Psoas muscle (tissue), 8 donors: Measurements from ENCODE around the gene ABHD16B. TPM values are rescaled to one million over a fixed set of nuclear protein-coding genes. Genes with fewer than 3 reads are reported as not detected.

Experiments
- ATAC-seq, 4 donors: fragments of 200-7000 bp; cut with Tn5 transposase; one replicate each; pipeline ENCODE4 v1.9.1; 2020; ENCODE audit warnings: moderate library complexity in 3 of 4, mild to moderate bottlenecking in 2 of 4
- DNase-seq, 2 donors: peaks; one replicate each; pipeline ENCODE4 v3.0.0-alpha.2; 2020
- H3K27ac ChIP-seq: fragments of 200-600 bp; one replicate; pipeline ENCODE4 v1.8.0; 2022
- H3K27me3 ChIP-seq, 3 donors: fragments of 200-600 bp in 1 of 3; one replicate each; pipeline versions ENCODE4 v1.6.1 to v1.8.0; 2013 to 2022; ENCODE audit warnings: low read length in 2 of 3, mild to moderate bottlenecking in 2 of 3, moderate library complexity in 1 of 3; ENCODE audit not compliant: insufficient read depth in 3 of 3
- H3K36me3 ChIP-seq, 2 donors: fragments of 200-600 bp in 1 of 2; one replicate each; pipeline versions ENCODE4 v1.6.1 to v1.8.0; 2013 to 2022; ENCODE audit warnings: low read depth in 1 of 2, mild to moderate bottlenecking in 1 of 2, moderate library complexity in 1 of 2; ENCODE audit not compliant: insufficient read depth in 1 of 2
- H3K4me1 ChIP-seq: fragments of 200-600 bp; one replicate; pipeline ENCODE4 v1.8.0; 2022
- H3K4me3 ChIP-seq: fragments of 200-600 bp; one replicate; pipeline ENCODE4 v1.8.0; 2022; ENCODE audit warnings: mild to moderate bottlenecking
- H3K9me3 ChIP-seq: fragments of 200-600 bp; one replicate; pipeline ENCODE4 v1.8.0; 2022
- CTCF ChIP-seq: fragments of 200-600 bp; IDR thresholded peaks from one replicate; pipeline ENCODE4 v1.8.0; 2022; ENCODE audit warnings: antibody characterized with exemption
- WGBS, 3 donors: extraction: QIAGEN DNeasy Blood & Tissue Kit; methylation state at CpG; one replicate each; pipeline versions ENCODE4 v1.1.6 to v1.1.7; 2013; 5-methylcytosine and 5-hydroxymethylcytosine counted together
- intact Hi-C, 2 donors: fragments of 100-400 bp; cut with DNase I; formaldehyde crosslinking; loops; one replicate each; pipeline versions ENCODE4 v1.11.0 to v1.14.2; 2022
- polyA plus RNA-seq, 3 donors: library from polyadenylated mRNA; stranded (reverse); fragments of 200-250 nt; gene quantifications; one replicate each; pipeline ENCODE4 v1.2.3, GENCODE V29; 2013
- total RNA-seq, 4 donors: library from RNA; stranded (reverse); fragmentation: NEBNext Ultra II Directional in 2 of 4; extraction: Animal tissue kit (Norgen Biotek cat#: 25700) in 2 of 4; gene quantifications; one replicate each; pipeline versions ENCODE4 v1.2.1 to v1.2.4, GENCODE V29; 2021 to 2023
- donor health status: healthy with polysubstance abuse.
- donor health status: DM: no; HTN: no; CAD: no; lungs with moderate emphysema.
- donor health status: Bipolar disorder and iron deficiency.
- donor health status: healthy.
- donor health status: DM: yes; HTN: yes; CAD: no.
- donor health status: DM: no; HTN: no; CAD: no.
- donor health status: DM: no; HTN: no; CAD: no.
- donor health status: DM: yes; HTN: yes; CAD: no.

The ABHD16B gene
- total and polyA plus RNA-seq, 7 donors, result 0.04 to 3.2 (median 0.34) TPM; not detected in 4

DNA sequence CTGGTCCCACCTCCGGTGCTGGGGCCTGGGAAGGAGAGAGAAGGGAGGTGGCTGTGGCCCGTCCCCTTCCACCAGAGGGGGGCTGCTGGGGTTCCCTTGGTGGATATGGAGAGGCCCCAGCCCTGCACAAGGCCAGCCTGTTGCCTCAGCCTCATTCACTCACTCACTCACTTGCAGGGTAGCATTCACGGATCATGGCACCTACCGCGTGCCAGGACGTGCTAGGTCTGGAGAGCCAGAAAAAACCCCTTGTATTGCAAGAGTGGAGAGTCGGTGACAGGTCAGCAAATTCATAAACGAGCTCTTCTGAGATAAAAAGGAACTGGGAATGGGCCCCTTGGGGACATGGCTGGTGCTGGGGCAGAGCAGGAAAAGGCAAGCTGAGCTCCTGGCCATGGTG, 23.8 kb upstream of the ABHD16B start:
- Histone ChIP-seq H3K4me1 (peaks cover 6% of the 10 kb centered on the region), H3K27me3 (peaks cover 0 to 6% (median 0%) of the 10 kb centered on the region in 3 donors), H3K9me3 (no peaks in the 10 kb centered on the region), H3K4me3 (no peak overlapping the region), H3K27ac (no peak overlapping the region), H3K36me3 (no peaks in the 10 kb centered on the region)
- DNase-seq (no peak), ATAC-seq (no peak)
- WGBS, 3 donors, result 61 to 64% (median 61%) methylated on average over 8 of the region's 8 CpGs
- TF ChIP-seq CTCF, result no peak
- intact Hi-C loops, result no loop called here

GRCh38 chr20:63839620-63840019, 21.7 kb upstream of the ABHD16B start:
- H3K4me3 ChIP-seq, result no peak overlapping the region
- intact Hi-C loops, result no loop called here
- no peaks in the 10 kb centered on the region for H3K36me3 ChIP-seq
- no peaks in the 10 kb centered on the region for H3K27me3 ChIP-seq
- no peak overlapping the region for H3K27ac ChIP-seq
- TF ChIP-seq CTCF, result no peak
- H3K4me1 ChIP-seq, result peaks cover 1% of the 10 kb centered on the region
- no peaks in the 10 kb centered on the region for H3K9me3 ChIP-seq
- ATAC-seq (no peak), DNase-seq (no peak)
- 81 to 87% (median 82%) methylated on average over 13 of the region's 13 CpGs for WGBS, 3 donors

DNA sequence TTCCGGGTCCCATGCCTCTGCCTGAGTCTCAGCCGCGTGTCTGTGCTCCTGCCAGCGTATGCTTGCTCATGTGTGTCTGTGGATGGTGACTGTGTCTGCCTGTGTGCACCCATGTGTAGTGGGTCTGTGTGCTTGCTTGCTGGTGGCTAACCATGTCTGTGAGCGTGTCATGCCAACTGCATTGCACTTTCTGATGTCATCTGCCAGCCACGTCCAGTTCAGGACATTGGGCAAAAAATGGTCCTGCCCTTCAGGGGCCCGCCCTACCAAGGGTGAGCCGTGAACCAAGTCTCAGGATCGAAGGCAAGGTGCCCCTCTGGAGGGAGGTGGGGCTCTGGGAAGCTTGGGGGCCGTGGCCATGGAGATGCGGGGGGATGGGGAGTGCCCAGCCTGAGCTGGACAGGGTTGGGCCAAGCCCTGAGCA, 20.9 kb upstream of the ABHD16B start:
- no peak for ATAC-seq
- Histone ChIP-seq H3K9me3 (no peaks in the 10 kb centered on the region), H3K36me3 (no peaks in the 10 kb centered on the region), H3K27me3 (no peaks in the 10 kb centered on the region), H3K4me1 (no peaks in the 10 kb centered on the region), H3K4me3 (no peak overlapping the region), H3K27ac (no peak overlapping the region)
- no peak for DNase-seq
- TF ChIP-seq CTCF, result no peak
- intact Hi-C loops, result no loop called here
- 75 to 81% (median 78%) methylated on average over 11 of the region's 11 CpGs for WGBS, 3 donors

DNA sequence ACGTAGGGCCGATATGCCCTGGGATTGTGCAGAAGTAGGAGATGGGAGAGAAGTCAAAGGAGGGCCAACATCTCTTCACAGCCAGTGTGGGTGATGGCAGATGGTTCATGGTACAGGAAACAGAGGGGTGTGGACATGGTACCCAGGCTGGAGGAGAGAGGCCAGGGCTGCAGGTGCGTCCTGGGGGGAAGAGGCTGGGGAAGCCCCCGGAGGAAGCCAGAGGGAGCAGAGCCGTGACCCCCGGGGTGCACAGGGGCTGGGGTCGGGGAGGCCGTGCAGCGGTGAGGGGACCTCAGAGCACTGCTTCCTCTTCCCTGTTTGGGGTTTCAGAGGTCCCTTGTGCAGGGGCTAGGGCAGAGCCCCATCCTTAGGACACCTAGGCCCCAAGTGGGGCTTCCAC, 19.0 kb upstream of the ABHD16B start:
- DNase-seq, result no peak
- no peak for TF ChIP-seq CTCF
- ATAC-seq, result no peak
- no peak overlapping the region for H3K27ac ChIP-seq
- no peaks in the 10 kb centered on the region for H3K9me3 ChIP-seq
- 77 to 82% (median 78%) methylated on average over 9 of the region's 9 CpGs for WGBS, 3 donors
- intact Hi-C loops, result no loop called here
- peaks cover 9% of the 10 kb centered on the region for H3K4me1 ChIP-seq
- no peak overlapping the region for H3K4me3 ChIP-seq
- H3K27me3 ChIP-seq, result peaks cover 0 to 6% (median 0%) of the 10 kb centered on the region in 3 donors
- no peaks in the 10 kb centered on the region for H3K36me3 ChIP-seq

GRCh38 chr20:63843222-63843621, 18.1 kb upstream of the ABHD16B start:
- no peaks in the 10 kb centered on the region for H3K9me3 ChIP-seq
- TF ChIP-seq CTCF, result no peak
- intact Hi-C loops, result no loop called here
- H3K4me3 ChIP-seq, result no peak overlapping the region
- H3K36me3 ChIP-seq, result no peaks in the 10 kb centered on the region
- WGBS, 3 donors, result 89 to 91% (median 90%) methylated on average over 11 to 12 of the region's 12 CpGs
- ATAC-seq, result no peak
- H3K4me1 ChIP-seq, result peaks cover 9% of the 10 kb centered on the region
- peaks cover 0 to 6% (median 0%) of the 10 kb centered on the region in 3 donors for H3K27me3 ChIP-seq
- no peak overlapping the region for H3K27ac ChIP-seq
- no peak for DNase-seq
